Ureter (tissue), 1 donor: ENCODE measurements around the gene KRTAP21-1. TPM values are rescaled to one million over a fixed set of nuclear protein-coding genes. Genes with fewer than 3 reads are reported as not detected.

Experiments used
- total RNA-seq: library from RNA; stranded (reverse); gene quantifications from one replicate; pipeline ENCODE4 v1.2.4, GENCODE V29; 2023
- donor health status: DM: yes; HTN: yes; CAD: no.

The KRTAP21-1 gene
- total RNA-seq, 1 donor from 2014 or later = not detected

Other genes with a start within 250 kb of the KRTAP21-1 start
- not detected for gene KRTAP19-6, start 213.6 kb downstream of the KRTAP21-1 start, total RNA-seq
- gene KRTAP19-7, start 194.1 kb downstream of the KRTAP21-1 start, total RNA-seq = not detected
- gene KRTAP22-2, start 165.0 kb downstream of the KRTAP21-1 start, total RNA-seq = not detected
- gene KRTAP6-3, start 163.0 kb downstream of the KRTAP21-1 start, total RNA-seq = not detected
- gene KRTAP6-2, start 156.5 kb downstream of the KRTAP21-1 start, total RNA-seq = not detected
- gene KRTAP22-1, start 154.3 kb downstream of the KRTAP21-1 start, total RNA-seq = not detected
- not detected for gene KRTAP6-1, start 141.5 kb downstream of the KRTAP21-1 start, total RNA-seq
- gene KRTAP20-1, start 139.0 kb downstream of the KRTAP21-1 start, total RNA-seq = not detected
- gene KRTAP20-4, start 134.8 kb downstream of the KRTAP21-1 start, total RNA-seq = not detected
- gene KRTAP20-2, start 120.2 kb downstream of the KRTAP21-1 start, total RNA-seq = not detected
- not detected for gene KRTAP20-3, start 112.6 kb downstream of the KRTAP21-1 start, total RNA-seq
- gene KRTAP21-3, start 36.7 kb downstream of the KRTAP21-1 start, total RNA-seq = not detected
- not detected for gene KRTAP21-2, start 8.2 kb downstream of the KRTAP21-1 start, total RNA-seq
- not detected for gene KRTAP8-1, start 57.8 kb upstream of the KRTAP21-1 start, total RNA-seq
- not detected for gene KRTAP7-1, start 74.3 kb upstream of the KRTAP21-1 start, total RNA-seq
- gene KRTAP11-1, start 126.2 kb upstream of the KRTAP21-1 start, total RNA-seq = not detected